Measurements from ENCODE around the gene NLGN1. TPM values are rescaled to one million over a fixed set of nuclear protein-coding genes. Genes with fewer than 3 reads are reported as not detected.

The NLGN1 gene
- total and polyA plus RNA-seq, 2 of the 8 experiments (the other 6 are each of a cell fraction or from before 2014, with no cell fraction given) = 7.8 to 14.8 TPM

DNA sequence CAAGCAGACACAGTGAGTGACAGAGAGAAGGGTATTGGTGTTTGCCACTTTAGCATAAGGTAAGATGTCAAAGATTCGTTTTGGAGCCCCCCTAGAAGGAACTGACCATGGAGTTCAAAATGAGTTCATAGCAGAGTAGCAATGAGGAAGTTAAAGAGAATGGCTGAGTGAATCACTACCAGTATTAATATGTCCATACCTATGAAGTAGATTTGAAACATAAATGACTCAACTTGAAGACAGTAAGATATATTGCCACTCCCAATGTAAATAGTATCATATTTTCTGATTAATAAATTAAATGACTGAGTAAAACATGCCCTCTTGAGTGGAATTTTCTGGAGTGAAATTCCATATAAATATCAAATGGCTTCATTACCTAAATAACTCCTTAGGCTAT is 675.1 kb downstream of the NLGN1 start:
- FAIRE-seq (no peak), DNase-seq (ENCODE audit: low read depth in 1 of 2, low spot score in 2 of 2) (no peak)
- Histone ChIP-seq H2BK20ac (ENCODE audit: low read length) (no peak overlapping the region), H2AFZ (ENCODE audit: low read length) (no peak overlapping the region), H3K4me3 (ENCODE audit: extremely low read depth in 1 of 4, insufficient read depth in 2 of 4, low read depth in 3 of 4, low read length in 4 of 4) (no peak overlapping the region), H3K79me1 (ENCODE audit: low read depth, low read length) (no peaks in the 10 kb centered on the region), H3K23me2 (ENCODE audit: low read depth, low read length) (no peaks in the 10 kb centered on the region), H3K56ac (replicated peaks; ENCODE audit: insufficient read length, low read depth, low read length) (no peak overlapping the region), H3K14ac (ENCODE audit: insufficient read length) (no peak overlapping the region), H3K27ac (ENCODE audit: low read depth, low read length) (no peak overlapping the region), H2BK15ac (ENCODE audit: low read length) (no peak overlapping the region), H3K9ac (replicated peaks in 1 of 4; ENCODE audit: extremely low read depth in 1 of 4, low read depth in 3 of 4, low read length in 3 of 4) (no peak overlapping the region), H2AK5ac (ENCODE audit: low read depth, low read length) (no peak overlapping the region), H3K18ac (ENCODE audit: extremely low read depth, low read length) (no peak overlapping the region), H3K79me2 (ENCODE audit: control insufficient read depth in 1 of 2, insufficient read depth in 2 of 2, low read length in 2 of 2) (no peaks in the 10 kb centered on the region), H4K5ac (ENCODE audit: insufficient read length, low read depth, low read length) (no peak overlapping the region), H3K4me2 (ENCODE audit: insufficient read depth in 1 of 2, low read depth in 2 of 2, low read length in 2 of 2) (no peak overlapping the region), H2BK120ac (replicated peaks; ENCODE audit: low read depth, low read length) (no peak overlapping the region), H3K9me3 (ENCODE audit: insufficient read depth in 2 of 2, low read depth in 1 of 2, low read length in 1 of 2) (no peaks in the 10 kb centered on the region), H3K27me3 (replicated peaks in 1 of 4; ENCODE audit: control insufficient read depth in 3 of 4, extremely low read depth in 1 of 4, insufficient read depth in 3 of 4, low read length in 3 of 4) (no peaks in the 10 kb centered on the region), H2BK5ac (ENCODE audit: low read depth, low read length) (no peak overlapping the region), H3K4ac (replicated peaks; ENCODE audit: insufficient read length, low read depth, low read length) (no peak overlapping the region), H4K8ac (ENCODE audit: extremely low read depth, insufficient read depth, low read length) (no peak overlapping the region), H4K91ac (replicated peaks; ENCODE audit: insufficient read length, low read length) (no peak overlapping the region), H3K36me3 (ENCODE audit: control insufficient read depth in 2 of 4, insufficient read depth in 4 of 4, low read length in 3 of 4) (no peaks in the 10 kb centered on the region), H2BK12ac (ENCODE audit: low read depth, low read length) (no peak overlapping the region), H4K20me1 (replicated peaks in 1 of 2; ENCODE audit: control insufficient read depth in 1 of 2, insufficient read depth in 2 of 2, low read length in 2 of 2) (no peaks in the 10 kb centered on the region), H3K23ac (ENCODE audit: insufficient read length) (no peak overlapping the region), H3K4me1 (replicated peaks in 1 of 4; ENCODE audit: control insufficient read depth in 3 of 4, insufficient read depth in 4 of 4, low read length in 3 of 4) (peaks cover 0 to 4% (median 0%) of the 10 kb centered on the region in 4 experiments; a peak in 1 of 7 replicates)
- WGBS, 2 experiments (ENCODE audit: extremely low coverage in 1 of 2, insufficient coverage in 1 of 2, insufficient read length in 1 of 2, insufficient replicate concordance in 2 of 2, low coverage in 1 of 2, low lambda C conversion rate in 2 of 2, missing lambda C conversion rate in 1 of 2) = 86% methylated on average over 1 of the region's 1 CpG; no CpG with 5 or more reads in 1 of the 2 experiments
- POLR2A ChIA-PET (ENCODE audit: partially characterized antibody) = no interaction called here
- TF ChIP-seq TAF1 (IDR thresholded peaks at IDR 0.05; ENCODE audit: low read depth, low read length) (no peak), SP4 (IDR thresholded peaks at IDR 0.05; ENCODE audit: low read length) (no peak), CBX5 (IDR thresholded peaks at IDR 0.05; ENCODE audit: low read depth, low read length) (no peak), KDM5A (IDR thresholded peaks at IDR 0.05; ENCODE audit: low read length) (no peak), SUZ12 (IDR thresholded peaks at IDR 0.05; ENCODE audit: low read length) (no peak), CTBP2 (IDR thresholded peaks at IDR 0.05; ENCODE audit: borderline replicate concordance, insufficient read depth, insufficient read length, low read length) (no peak), PHF8 (conservative IDR thresholded peaks at IDR 0.05; ENCODE audit: low read depth, low read length) (no peak), SRF (IDR thresholded peaks at IDR 0.05; ENCODE audit: low read depth, low read length) (no peak), FOSL1 (IDR thresholded peaks at IDR 0.05; ENCODE audit: insufficient read depth, low read depth, low read length) (no peak), GABPA (IDR thresholded peaks at IDR 0.05; ENCODE audit: borderline replicate concordance, insufficient read depth, low read length) (no peak)
- CTCF ChIA-PET (ENCODE audit: partially characterized antibody) = no interaction called here
